Caco-2 (cell line): ENCODE data around the gene TM9SF4. TPM values are rescaled to one million over a fixed set of nuclear protein-coding genes. Genes with fewer than 3 reads are reported as not detected.
A peak's percentile ranks its signal among the peaks of the same experiment; 100 is the strongest.

Experiments used
- BruUV-seq: library from RNA; stranded (reverse); fragments of 400-500 nt; replicated peaks from 2 replicates; lab custom pipeline; 2021; lab: Mats Ljungman, UMichigan
- CTCF ChIA-PET: fragments of 300-600 bp; sonication (Branson Sonifier 250); formaldehyde crosslinking; loops from one replicate; lab custom pipeline; 2022; ENCODE audit warnings: antibody characterized with exemption; lab: Charles Lee
- POLR2A ChIA-PET: fragments of 300-600 bp; sonication (Branson Sonifier 250); formaldehyde crosslinking; loops from one replicate; lab custom pipeline; 2022; ENCODE audit warnings: antibody characterized with exemption; lab: Charles Lee
- DNase-seq, 2 experiments: peaks; one replicate each; pipeline versions ENCODE4 v3.0.0 to v3.0.0-alpha.2; 2020 to 2022
- H3K27me3 ChIP-seq: replicated peaks from 2 replicates; pipeline ENCODE4 v1.6.0; 2011; ENCODE audit warnings: low read length; ENCODE audit not compliant: control insufficient read depth, insufficient read depth
- H3K36me3 ChIP-seq: 2 replicates; pipeline ENCODE4 v1.5.1; 2011; ENCODE audit warnings: low read length; ENCODE audit not compliant: control insufficient read depth, insufficient read depth
- H3K4me1 ChIP-seq: fragments of 250-450 bp; sonication (Bioruptor Pico); 2 replicates; pipeline ENCODE4 v1.5.1; 2020; ENCODE audit warnings: mild to moderate bottlenecking
- H3K4me3 ChIP-seq: 2 replicates; pipeline ENCODE4 v1.5.1; 2011; ENCODE audit warnings: low read depth, mild to moderate bottlenecking, control low read depth, low read length
- H3K9me3 ChIP-seq: fragments of 250-450 bp; sonication (Bioruptor Pico); 2 replicates; pipeline ENCODE4 v1.5.1; 2020; ENCODE audit warnings: mild to moderate bottlenecking, moderate library complexity
- H3K27ac Mint-ChIP-seq: one replicate; pipeline ENCODE4 v1.8.0; 2022; ENCODE audit warnings: mixed read lengths; ENCODE audit not compliant: unreplicated experiment
- H3K27me3 Mint-ChIP-seq: one replicate; pipeline ENCODE4 v1.8.0; 2022; ENCODE audit warnings: mixed read lengths; ENCODE audit not compliant: insufficient read depth, unreplicated experiment
- H3K36me3 Mint-ChIP-seq: one replicate; pipeline ENCODE4 v1.8.0; 2022; ENCODE audit warnings: mild to moderate bottlenecking, mixed read lengths; ENCODE audit not compliant: insufficient read depth, unreplicated experiment
- H3K4me1 Mint-ChIP-seq: one replicate; pipeline ENCODE4 v1.8.0; 2022; ENCODE audit warnings: low read depth, mixed read lengths; ENCODE audit not compliant: unreplicated experiment
- H3K4me3 Mint-ChIP-seq: one replicate; pipeline ENCODE4 v1.8.0; 2022; ENCODE audit warnings: mild to moderate bottlenecking, moderate library complexity, mixed read lengths; ENCODE audit not compliant: unreplicated experiment
- H3K9me3 Mint-ChIP-seq: one replicate; pipeline ENCODE4 v1.8.0; 2022; ENCODE audit warnings: mixed read lengths; ENCODE audit not compliant: unreplicated experiment
- CTCF ChIP-seq, 2 experiments: fragments of 200-600 bp in 1 of 2; IDR thresholded peaks; 1 replicate in 1 of 2; 2 replicates in 1 of 2; pipeline versions ENCODE4 v1.5.1 to v1.8.0; 2011 to 2022; ENCODE audit warnings: antibody characterized with exemption in 1 of 2, control low read depth in 1 of 2, inconsistent platforms in 1 of 2, low read depth in 1 of 2, low read length in 1 of 2, mild to moderate bottlenecking in 1 of 2, moderate library complexity in 1 of 2; ENCODE audit not compliant: insufficient read depth in 1 of 2, severe bottlenecking in 1 of 2, unreplicated experiment in 1 of 2
- intact Hi-C: fragments of 100-400 bp; cut with micrococcal nuclease; formaldehyde crosslinking; loops from one replicate; pipeline ENCODE4 v1.10.0; 2022; ENCODE audit not compliant: unreplicated experiment
- total RNA-seq: library from RNA; stranded (reverse); gene quantifications from 2 replicates; pipeline ENCODE4 v1.2.3, GENCODE V29; 2022

Gene TM9SF4
- total RNA-seq, 1 experiment from 2014 or later = 138 TPM

DNA sequence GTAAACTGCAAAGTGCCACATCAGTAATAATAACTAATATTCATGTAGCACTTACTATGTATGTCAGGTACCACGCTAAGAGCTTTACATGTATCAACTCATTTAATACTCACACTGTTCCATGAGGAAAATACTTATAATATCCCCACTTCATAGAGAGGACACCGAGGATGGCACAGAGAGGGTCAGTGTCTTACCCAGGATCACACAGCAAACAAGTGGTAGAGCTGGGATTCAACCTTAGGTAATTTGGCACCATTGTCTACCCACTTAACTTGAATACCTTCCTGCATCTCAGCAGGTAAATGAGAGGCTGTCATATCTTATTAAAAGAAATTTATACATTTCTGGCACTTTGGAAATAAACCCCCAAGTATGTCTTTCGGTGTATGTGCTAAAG lies 106.2 kb downstream of the TM9SF4 start:
- TF ChIP-seq CTCF (IDR thresholded peaks at IDR 0.05; ENCODE audit: insufficient read depth in 1 of 2, low read depth in 1 of 2, low read length in 1 of 2, severe bottlenecking in 1 of 2, unreplicated experiment in 1 of 2) = no peak
- no peak for DNase-seq
- H3K36me3 Mint-ChIP-seq = peaks cover 85% of the 10 kb centered on the region
- ChIA-PET CTCF (no interaction called here), POLR2A (no interaction called here)
- H3K9me3 Mint-ChIP-seq = no peaks in the 10 kb centered on the region
- H3K27me3 Mint-ChIP-seq = no peaks in the 10 kb centered on the region
- Histone ChIP-seq H3K27me3 (no peaks in the 10 kb centered on the region), H3K4me1 (peaks cover 11% of the 10 kb centered on the region), H3K36me3 (peaks cover 19% of the 10 kb centered on the region), H3K4me3 (no peak overlapping the region), H3K9me3 (no peaks in the 10 kb centered on the region)
- no peak overlapping the region for H3K4me3 Mint-ChIP-seq
- peaks cover 17% of the 10 kb centered on the region for H3K4me1 Mint-ChIP-seq
- BruUV-seq = no TSS peak
- intact Hi-C loops = no loop called here
- no peak overlapping the region for H3K27ac Mint-ChIP-seq

DNA sequence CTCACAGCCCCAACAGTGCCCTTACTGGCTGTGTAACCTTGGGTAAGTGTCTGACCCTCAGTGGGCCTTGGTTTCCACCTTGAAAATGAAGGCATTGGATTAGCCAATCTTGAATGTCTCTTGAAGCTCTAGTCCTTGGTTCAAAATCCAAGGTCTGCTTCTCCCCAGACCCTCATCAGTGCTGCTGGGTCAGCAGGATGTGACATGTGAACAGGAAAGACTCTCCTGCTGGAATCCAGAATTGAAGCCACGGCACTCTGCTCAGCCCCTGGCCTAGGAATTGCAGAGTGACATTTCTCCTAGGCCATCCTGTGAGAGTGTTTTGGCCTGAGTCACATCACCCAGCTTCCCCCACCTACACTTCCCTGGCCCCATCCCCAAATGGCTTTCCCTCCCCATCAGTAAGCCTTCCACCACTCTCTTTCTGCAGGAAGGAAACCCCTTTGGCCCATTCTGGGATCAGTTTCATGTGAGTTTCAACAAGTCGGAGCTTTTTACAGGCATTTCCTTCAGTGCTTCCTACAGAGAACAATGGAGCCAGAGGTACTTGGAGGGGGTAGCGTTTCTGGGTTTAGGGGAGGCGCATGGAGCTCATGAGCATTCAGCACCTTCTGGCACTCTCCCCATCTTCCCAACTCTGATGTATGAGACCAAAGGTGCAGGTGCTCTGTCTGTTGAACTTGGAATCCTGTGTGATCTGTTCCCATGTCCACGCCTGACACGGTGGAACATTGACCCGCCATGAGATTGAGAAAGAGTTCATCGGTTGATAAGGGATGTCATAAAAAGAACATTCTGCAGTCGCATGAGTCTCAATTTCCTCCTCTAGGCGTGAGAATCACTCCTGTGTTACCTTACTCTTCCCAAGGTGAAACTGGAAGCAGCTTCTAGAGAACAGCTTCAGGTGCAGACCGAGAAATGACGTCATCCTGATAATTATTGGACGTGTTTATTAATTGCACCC lies 106.9 kb downstream of the TM9SF4 start:
- Histone ChIP-seq H3K4me3 (no peak overlapping the region), H3K4me1 (peaks cover 11% of the 10 kb centered on the region), H3K27me3 (no peaks in the 10 kb centered on the region), H3K36me3 (peaks cover 18% of the 10 kb centered on the region), H3K9me3 (no peaks in the 10 kb centered on the region)
- peaks cover 85% of the 10 kb centered on the region for H3K36me3 Mint-ChIP-seq
- BruUV-seq = no TSS peak
- peaks cover 9% of the 10 kb centered on the region for H3K4me1 Mint-ChIP-seq
- POLR2A ChIA-PET = interaction anchor here (0.8 kb wide), 1 partner anchor 11 kb away, joined by 4 read pairs; no protein-coding TSS in a partner anchor
- no peak for TF ChIP-seq CTCF (IDR thresholded peaks at IDR 0.05; ENCODE audit: insufficient read depth in 1 of 2, low read depth in 1 of 2, low read length in 1 of 2, severe bottlenecking in 1 of 2, unreplicated experiment in 1 of 2)
- DNase-seq = peak in 1 of 2 experiments; percentile 79
- H3K9me3 Mint-ChIP-seq = no peaks in the 10 kb centered on the region
- no peaks in the 10 kb centered on the region for H3K27me3 Mint-ChIP-seq
- no peak overlapping the region for H3K4me3 Mint-ChIP-seq
- CTCF ChIA-PET = no interaction called here
- intact Hi-C loops = no loop called here
- H3K27ac Mint-ChIP-seq = no peak overlapping the region

Other genes starting within 250 kb of the TM9SF4 start
- 8.2 and 9.1 TPM in 2 replicates for gene DUSP15, start 239.2 kb upstream of the TM9SF4 start, total RNA-seq
- not detected in 2 replicates for gene TTLL9, start 239.1 kb upstream of the TM9SF4 start, total RNA-seq
- 55.7 and 56.8 TPM in 2 replicates for gene PDRG1, start 157.7 kb upstream of the TM9SF4 start, total RNA-seq
- gene XKR7, start 141.6 kb upstream of the TM9SF4 start, total RNA-seq = not detected in 2 replicates
- gene CCM2L, start 99.3 kb upstream of the TM9SF4 start, total RNA-seq = 0.16 and 0.32 TPM in 2 replicates
- gene HCK, start 57.5 kb upstream of the TM9SF4 start, total RNA-seq = not detected in 2 replicates
- gene PLAGL2, start 98.0 kb downstream of the TM9SF4 start, total RNA-seq = 89.6 and 96.1 TPM in 2 replicates
- 148 and 158 TPM in 2 replicates for gene POFUT1, start 98.2 kb downstream of the TM9SF4 start, total RNA-seq
- gene KIF3B, start 167.9 kb downstream of the TM9SF4 start, total RNA-seq = 49.0 and 50.0 TPM in 2 replicates
- gene ASXL1, start 248.6 kb downstream of the TM9SF4 start, total RNA-seq = 226 and 233 TPM in 2 replicates